Sigmoid colon (tissue), 4 donors: ENCODE measurements around the gene ATG4A.

Source experiments
- CTCF ChIP-seq, 4 experiments: fragments of 450-650 bp in 3 of 4; fragments of 200-600 bp in 1 of 4; IDR thresholded peaks; one replicate each; pipeline ENCODE4 v1.5.1; 2016 to 2019; ENCODE audit warnings: antibody characterized with exemption in 4 of 4, mild to moderate bottlenecking in 3 of 4, moderate library complexity in 2 of 4
- EP300 ChIP-seq, 4 donors: sonication (generic); formaldehyde crosslinking; IDR thresholded peaks; one replicate each; pipeline ENCODE4 v1.6.1; 2017; ENCODE audit warnings: antibody characterized with exemption in 4 of 4
- POLR2A ChIP-seq, 2 donors: fragments of 450-650 bp; IDR thresholded peaks; one replicate each; pipeline ENCODE4 v1.6.1; 2016; ENCODE audit warnings: antibody characterized with exemption in 2 of 2, mild to moderate bottlenecking in 2 of 2, moderate library complexity in 2 of 2
- POLR2AphosphoS5 ChIP-seq, 4 donors: sonication (generic); formaldehyde crosslinking; IDR thresholded peaks; one replicate each; pipeline ENCODE4 v1.6.1; 2017; ENCODE audit warnings: antibody characterized with exemption in 4 of 4

GRCh38 chrX:108114541-108114940, 23.0 kb downstream of the ATG4A start:
- TF ChIP-seq CTCF (IDR thresholded peaks at IDR 0.05) (no peak), POLR2A (IDR thresholded peaks at IDR 0.05) (no peak), POLR2AphosphoS5 (IDR thresholded peaks at IDR 0.05) (no peak), EP300 (IDR thresholded peaks at IDR 0.05) (no peak)
